ENCODE results near the gene LARP4B. TPM values are rescaled to one million over a fixed set of nuclear protein-coding genes. Genes with fewer than 3 reads are reported as not detected.
A peak's percentile ranks its signal among the peaks of the same experiment; 100 is the strongest.

The LARP4B gene
- total RNA-seq, 4 donors from 2014 or later, result 50.2 to 77.5 (median 57.0) TPM

- intact Hi-C loops (cut with DNase I; ENCODE audit: low total_unique reads), result no loop called here
- WGBS, 2 donors, result 95 to 96% methylated on average over 1 of the region's 1 CpG
- no peak for TF ChIP-seq POLR2A (IDR thresholded peaks at IDR 0.05)
- TF ChIP-seq CTCF (IDR thresholded peaks at IDR 0.05), result no peak
- no peak for DNase-seq (ENCODE audit: low spot score in 2 of 2)
- H3K4me3 ChIP-seq (ENCODE audit: low read depth, poor library complexity, severe bottlenecking), result no peak overlapping the region
Observed at GRCh38 chr10:797179-797578, 134.3 kb downstream of the LARP4B start.

GRCh38 chr10:796233-796632 lies 135.3 kb downstream of the LARP4B start:
- H3K4me3 ChIP-seq (ENCODE audit: low read depth, poor library complexity, severe bottlenecking), result no peak overlapping the region
- no peak for DNase-seq (ENCODE audit: low spot score in 2 of 2)
- intact Hi-C loops (cut with DNase I; ENCODE audit: low total_unique reads), result no loop called here
- TF ChIP-seq CTCF (IDR thresholded peaks at IDR 0.05), result no peak
- no peak for TF ChIP-seq POLR2A (IDR thresholded peaks at IDR 0.05)
- 72% methylated on average over 4 of the region's 4 CpGs for WGBS, 2 donors

GRCh38 chr10:794382-794956 lies 137.0 kb downstream of the LARP4B start:
- WGBS, 2 donors, result 89 to 95% methylated on average over 7 of the region's 7 CpGs
- DNase-seq (ENCODE audit: low spot score in 2 of 2), result peak in 1 of 2 donors; percentile 45

GRCh38 chr10:792792-793100 lies 138.8 kb downstream of the LARP4B start:
- peak in 1 of 2 donors; percentile 40 for DNase-seq (ENCODE audit: low spot score in 2 of 2)
- no peak overlapping the region for H3K4me3 ChIP-seq (ENCODE audit: low read depth, poor library complexity, severe bottlenecking)
- intact Hi-C loops (cut with DNase I; ENCODE audit: low total_unique reads), result no loop called here
- 63 to 69% methylated on average over 3 of the region's 3 CpGs for whole genome bisulfite sequencing, 2 donors
- TF ChIP-seq POLR2A (IDR thresholded peaks at IDR 0.05), result no peak
- TF ChIP-seq CTCF (IDR thresholded peaks at IDR 0.05), result no peak

More at GRCh38 chr10:794382-794956, 137.0 kb downstream of the LARP4B start:
- H3K4me3 ChIP-seq (ENCODE audit: low read depth, poor library complexity, severe bottlenecking), result no peak overlapping the region
- intact Hi-C loops (cut with DNase I; ENCODE audit: low total_unique reads), result no loop called here
- no peak for TF ChIP-seq CTCF (IDR thresholded peaks at IDR 0.05)
- no peak for TF ChIP-seq POLR2A (IDR thresholded peaks at IDR 0.05)

- TF ChIP-seq POLR2A (IDR thresholded peaks at IDR 0.05) (no peak), CTCF (IDR thresholded peaks at IDR 0.05) (no peak)
- 77 to 90% methylated on average over 16 of the region's 16 CpGs for WGBS, 2 donors
- peak in 1 of 2 donors; percentile 72 for DNase-seq (ENCODE audit: low spot score in 2 of 2)
- H3K4me3 ChIP-seq (ENCODE audit: low read depth, poor library complexity, severe bottlenecking), result no peak overlapping the region
- intact Hi-C loops (cut with DNase I; ENCODE audit: low total_unique reads), result no loop called here
Observed at GRCh38 chr10:792083-792791, 139.3 kb downstream of the LARP4B start.
